Osteoblast (primary cell): ENCODE measurements around the gene PDCD2L. TPM values are rescaled to one million over a fixed set of nuclear protein-coding genes. Genes with fewer than 3 reads are reported as not detected.
A peak's percentile ranks its signal among the peaks of the same experiment; 100 is the strongest.

Experiments
- DNase-seq: peaks from one replicate; pipeline ENCODE4 v3.0.0; 2011; ENCODE audit warnings: low spot score, mixed read lengths; ENCODE audit not compliant: insufficient read length; ENCODE audit errors: missing footprints
- H2AFZ ChIP-seq: 2 replicates; pipeline ENCODE4 v1.6.0; 2011; ENCODE audit warnings: mild to moderate bottlenecking, low read length
- H3K27ac ChIP-seq: 2 replicates; pipeline ENCODE4 v1.5.1; 2011; ENCODE audit warnings: mild to moderate bottlenecking, low read depth, low read length, moderate library complexity
- H3K27me3 ChIP-seq: 2 replicates; pipeline ENCODE4 v1.6.0; 2012; ENCODE audit warnings: mild to moderate bottlenecking, control low read depth, inconsistent platforms, low read length, moderate library complexity; ENCODE audit not compliant: insufficient read depth
- H3K36me3 ChIP-seq: 2 replicates; pipeline ENCODE4 v1.5.1; 2011; ENCODE audit warnings: mild to moderate bottlenecking, low read length, control low read depth, moderate library complexity; ENCODE audit not compliant: insufficient read depth
- H3K4me1 ChIP-seq: 2 replicates; pipeline ENCODE4 v1.5.1; 2011; ENCODE audit warnings: mild to moderate bottlenecking, low read length, control low read depth, moderate library complexity; ENCODE audit not compliant: insufficient read depth
- H3K4me2 ChIP-seq: 2 replicates; pipeline ENCODE4 v1.6.0; 2011; ENCODE audit warnings: mild to moderate bottlenecking, low read length; ENCODE audit not compliant: insufficient read depth
- H3K4me3 ChIP-seq: fragments of 200-600 bp; sonication (generic); 3 replicates; pipeline ENCODE4 v1.5.1; 2012; ENCODE audit warnings: mild to moderate bottlenecking, low read length, inconsistent platforms; ENCODE audit not compliant: insufficient read depth
- H3K79me2 ChIP-seq: 2 replicates; pipeline ENCODE4 v1.6.0; 2012; ENCODE audit warnings: mild to moderate bottlenecking, low read length, control low read depth, inconsistent platforms; ENCODE audit not compliant: insufficient read depth
- H3K9me3 ChIP-seq: 2 replicates; pipeline ENCODE4 v1.5.1; 2011; ENCODE audit warnings: low read depth, low read length, control low read depth
- H4K20me1 ChIP-seq: 2 replicates; pipeline ENCODE4 v1.6.0; 2012; ENCODE audit warnings: mild to moderate bottlenecking, low read length, control low read depth; ENCODE audit not compliant: insufficient read depth
- CTCF ChIP-seq: IDR thresholded peaks from 2 replicates; pipeline ENCODE4 v1.5.1; 2011; ENCODE audit warnings: mild to moderate bottlenecking, low read depth, low read length, moderate library complexity; ENCODE audit errors: extremely low read depth
- total RNA-seq: library from RNA; depleted of rRNA; stranded (reverse); fragments of >200 nt; gene quantifications from 2 replicates; pipeline ENCODE4 v1.2.3, GENCODE V29; 2012

The PDCD2L gene
- total RNA-seq, 1 donor: 10.5 TPM

GRCh38 chr19:34380639-34381241, 23.5 kb upstream of the PDCD2L start:
- Histone ChIP-seq H3K36me3 (peaks cover 81% of the 10 kb centered on the region), H3K9me3 (no peaks in the 10 kb centered on the region), H4K20me1 (peaks cover 6% of the 10 kb centered on the region), H3K27me3 (no peaks in the 10 kb centered on the region), H2AFZ (no peak overlapping the region), H3K4me3 (no peak overlapping the region), H3K27ac (no peak overlapping the region), H3K79me2 (peaks cover under 1% of the 10 kb centered on the region), H3K4me2 (no peak overlapping the region), H3K4me1 (no peaks in the 10 kb centered on the region)
- no peak for TF ChIP-seq CTCF
- peak; percentile 27 for DNase-seq

DNA sequence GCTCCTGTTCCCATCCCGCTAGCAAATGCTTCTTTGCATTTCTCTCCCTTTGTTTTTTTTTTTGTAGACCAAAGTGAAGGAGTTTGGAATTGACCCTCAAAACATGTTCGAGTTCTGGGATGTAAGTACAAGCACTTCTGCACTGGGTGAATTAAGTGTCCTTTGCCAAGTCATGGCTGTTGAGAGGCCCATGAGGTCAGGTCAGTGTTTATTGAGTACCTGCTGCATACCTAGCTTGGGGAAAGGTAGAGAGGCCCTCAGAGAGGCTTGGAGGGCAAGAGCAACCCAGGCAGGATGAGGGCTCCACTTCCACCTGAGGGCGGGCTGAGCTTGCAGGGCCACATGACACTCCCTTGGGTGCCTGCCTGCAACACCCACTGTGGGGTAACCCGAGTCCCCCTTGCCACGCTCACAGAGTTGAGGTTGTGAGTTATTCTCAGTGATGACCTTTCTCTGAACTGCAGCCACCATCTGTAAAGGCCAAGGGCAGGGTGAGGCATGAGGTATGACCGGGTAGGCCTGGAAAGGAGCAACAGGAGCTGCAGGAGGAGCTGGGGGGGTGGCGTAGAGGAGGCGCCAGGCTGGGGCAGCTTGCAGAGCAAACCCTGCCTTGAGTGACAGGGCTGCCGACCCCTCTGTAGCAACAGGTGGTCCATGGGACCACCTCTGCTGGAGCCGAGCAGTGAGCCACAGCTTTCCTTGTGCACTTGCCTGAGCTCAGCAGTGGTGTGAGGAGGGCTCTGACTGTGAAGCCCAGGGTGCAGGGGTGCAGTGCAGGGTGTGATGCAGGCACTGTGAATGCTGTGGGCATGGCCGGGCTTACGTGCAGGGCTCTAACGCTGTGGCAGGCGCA, 22.6 kb upstream of the PDCD2L start:
- no peak overlapping the region for H3K27ac ChIP-seq
- no peak overlapping the region for H3K4me2 ChIP-seq
- H3K36me3 ChIP-seq: peaks cover 87% of the 10 kb centered on the region
- no peaks in the 10 kb centered on the region for H3K27me3 ChIP-seq
- no peak overlapping the region for H2AFZ ChIP-seq
- no peaks in the 10 kb centered on the region for H3K9me3 ChIP-seq
- H3K79me2 ChIP-seq: no peaks in the 10 kb centered on the region
- H3K4me1 ChIP-seq: no peaks in the 10 kb centered on the region
- peaks cover 9% of the 10 kb centered on the region for H4K20me1 ChIP-seq
- no peak overlapping the region for H3K4me3 ChIP-seq
- DNase-seq: peak; percentile 66
- no peak for TF ChIP-seq CTCF

- H4K20me1 ChIP-seq: peaks cover 17% of the 10 kb centered on the region
- no peak overlapping the region for H3K27ac ChIP-seq
- DNase-seq: peak; percentile 56
- H3K4me3 ChIP-seq: no peak overlapping the region
- H3K36me3 ChIP-seq: peaks cover 92% of the 10 kb centered on the region
- no peaks in the 10 kb centered on the region for H3K27me3 ChIP-seq
- TF ChIP-seq CTCF: no peak
- H3K9me3 ChIP-seq: no peaks in the 10 kb centered on the region
- H2AFZ ChIP-seq: no peak overlapping the region
- no peaks in the 10 kb centered on the region for H3K4me1 ChIP-seq
- H3K79me2 ChIP-seq: no peaks in the 10 kb centered on the region
- H3K4me2 ChIP-seq: no peak overlapping the region
Measured at GRCh38 chr19:34382471-34382870, 21.7 kb upstream of the PDCD2L start.

GRCh38 chr19:34383599-34383998, 20.6 kb upstream of the PDCD2L start:
- TF ChIP-seq CTCF: no peak
- peaks cover 92% of the 10 kb centered on the region for H3K36me3 ChIP-seq
- no peaks in the 10 kb centered on the region for H3K4me1 ChIP-seq
- H3K9me3 ChIP-seq: no peaks in the 10 kb centered on the region
- H3K4me2 ChIP-seq: no peak overlapping the region
- no peak overlapping the region for H3K4me3 ChIP-seq
- no peaks in the 10 kb centered on the region for H3K27me3 ChIP-seq
- H4K20me1 ChIP-seq: peaks cover 18% of the 10 kb centered on the region
- H3K79me2 ChIP-seq: no peaks in the 10 kb centered on the region
- H3K27ac ChIP-seq: no peak overlapping the region
- H2AFZ ChIP-seq: no peak overlapping the region
- DNase-seq: peak; percentile 31
